Uterus (tissue), 4 donors: ENCODE measurements around the gene CROT. TPM values are rescaled to one million over a fixed set of nuclear protein-coding genes. Genes with fewer than 3 reads are reported as not detected.

Experiments
- DNase-seq, 2 donors: peaks; one replicate each; pipeline ENCODE4 v3.0.0-alpha.2; 2019 to 2020
- H3K27ac ChIP-seq, 2 donors: fragments of 200-600 bp; sonication (generic); 1 replicate in 1 of 2; 2 replicates in 1 of 2; pipeline ENCODE4 v1.5.1; 2016 to 2018
- H3K27me3 ChIP-seq, 2 donors: fragments of 200-600 bp; sonication (generic); one replicate each; pipeline ENCODE4 v1.5.1; 2018 to 2019; ENCODE audit warnings: control low read depth in 1 of 2
- H3K36me3 ChIP-seq, 2 donors: fragments of 200-600 bp; sonication (generic); one replicate each; pipeline ENCODE4 v1.5.1; 2019; ENCODE audit warnings: control low read depth in 1 of 2
- H3K4me1 ChIP-seq, 2 donors: fragments of 200-600 bp; sonication (generic); one replicate each; pipeline ENCODE4 v1.5.1; 2018 to 2019; ENCODE audit warnings: control low read depth in 1 of 2
- H3K4me3 ChIP-seq, 2 donors: fragments of 200-600 bp; sonication (generic); 1 replicate in 1 of 2; 2 replicates in 1 of 2; pipeline ENCODE4 v1.5.1; 2018 to 2019; ENCODE audit warnings: mild to moderate bottlenecking in 1 of 2
- H3K9me3 ChIP-seq, 2 donors: fragments of 200-600 bp; sonication (generic); one replicate each; pipeline ENCODE4 v1.5.1; 2019; ENCODE audit warnings: control low read depth in 1 of 2
- CTCF ChIP-seq, 4 experiments: fragments of 200-600 bp in 2 of 4; fragments of 450-650 bp in 2 of 4; sonication (generic) in 2 of 4; IDR thresholded peaks; one replicate each; pipeline ENCODE4 v1.5.1; 2016 to 2019; ENCODE audit warnings: antibody characterized with exemption in 4 of 4, mild to moderate bottlenecking in 2 of 4, moderate library complexity in 1 of 4
- POLR2A ChIP-seq, 2 donors: fragments of 450-650 bp; IDR thresholded peaks; one replicate each; pipeline ENCODE4 v1.6.1; 2016; ENCODE audit warnings: antibody characterized with exemption in 2 of 2, mild to moderate bottlenecking in 1 of 2, moderate library complexity in 1 of 2
- intact Hi-C: fragments of 100-400 bp; cut with DNase I; formaldehyde crosslinking; loops from one replicate; pipeline ENCODE4 v1.15.1; 2023; ENCODE audit warnings: low total_unique reads
- total RNA-seq, 4 donors: library from RNA; depleted of rRNA in 3 of 4; stranded (reverse); fragments of >200 nt in 3 of 4; gene quantifications; one replicate each; pipeline versions ENCODE4 v1.1.0 to v1.2.4, GENCODE V29; 2014 to 2023
- donor health status: DM: yes; HTN: yes; CAD: no.

Gene CROT
- total RNA-seq, 4 donors from 2014 or later: 4.1 to 43.0 (median 14.0) TPM

- DNase-seq: no peak
- TF ChIP-seq POLR2A (IDR thresholded peaks at IDR 0.05): no peak
- TF ChIP-seq CTCF (IDR thresholded peaks at IDR 0.05): no peak
- Histone ChIP-seq H3K4me3 (no peak overlapping the region), H3K36me3 (no peaks in the 10 kb centered on the region), H3K9me3 (peaks cover 0 to 31% of the 10 kb centered on the region in 2 donors), H3K4me1 (no peaks in the 10 kb centered on the region), H3K27ac (no peak overlapping the region), H3K27me3 (no peaks in the 10 kb centered on the region)
- intact Hi-C loops: no loop called here
Measured at GRCh38 chr7:87332321-87332720, 13.1 kb upstream of the CROT start.

GRCh38 chr7:87336136-87336535 is 9.3 kb upstream of the CROT start:
- Histone ChIP-seq H3K4me3 (no peak overlapping the region), H3K4me1 (no peaks in the 10 kb centered on the region), H3K36me3 (no peaks in the 10 kb centered on the region), H3K27me3 (no peaks in the 10 kb centered on the region), H3K27ac (no peak overlapping the region), H3K9me3 (no peaks in the 10 kb centered on the region)
- DNase-seq: no peak
- TF ChIP-seq CTCF (IDR thresholded peaks at IDR 0.05) (no peak), POLR2A (IDR thresholded peaks at IDR 0.05) (no peak)
- intact Hi-C loops: no loop called here

GRCh38 chr7:87337331-87337730 is 8.1 kb upstream of the CROT start:
- H3K27ac ChIP-seq: no peak overlapping the region
- DNase-seq: no peak
- no peaks in the 10 kb centered on the region for H3K27me3 ChIP-seq
- H3K36me3 ChIP-seq: no peaks in the 10 kb centered on the region
- H3K4me3 ChIP-seq: no peak overlapping the region
- H3K9me3 ChIP-seq: no peaks in the 10 kb centered on the region
- TF ChIP-seq POLR2A (IDR thresholded peaks at IDR 0.05): no peak
- TF ChIP-seq CTCF (IDR thresholded peaks at IDR 0.05): no peak
- H3K4me1 ChIP-seq: no peaks in the 10 kb centered on the region
- intact Hi-C loops: no loop called here

GRCh38 chr7:87339373-87339897 is 6.0 kb upstream of the CROT start:
- Histone ChIP-seq H3K9me3 (no peaks in the 10 kb centered on the region), H3K36me3 (no peaks in the 10 kb centered on the region), H3K4me1 (peaks cover 0 to 8% of the 10 kb centered on the region in 2 donors), H3K27me3 (no peaks in the 10 kb centered on the region), H3K4me3 (no peak overlapping the region), H3K27ac (no peak overlapping the region)
- intact Hi-C loops: no loop called here
- no peak for TF ChIP-seq CTCF (IDR thresholded peaks at IDR 0.05)
- no peak for DNase-seq

GRCh38 chr7:87341441-87341840 is 4.0 kb upstream of the CROT start:
- DNase-seq: no peak
- Histone ChIP-seq H3K4me3 (no peak overlapping the region), H3K27ac (no peak overlapping the region), H3K36me3 (no peaks in the 10 kb centered on the region), H3K4me1 (peaks cover 0 to 8% of the 10 kb centered on the region in 2 donors), H3K9me3 (no peaks in the 10 kb centered on the region), H3K27me3 (no peaks in the 10 kb centered on the region)
- intact Hi-C loops: no loop called here
- TF ChIP-seq CTCF (IDR thresholded peaks at IDR 0.05): no peak
- no peak for TF ChIP-seq POLR2A (IDR thresholded peaks at IDR 0.05)
